Lower leg skin (tissue), 4 donors: ENCODE data around the gene EFCAB6. TPM values are rescaled to one million over a fixed set of nuclear protein-coding genes. Genes with fewer than 3 reads are reported as not detected.

ENCODE experiments used
- DNase-seq, 2 donors: peaks; one replicate each; pipeline ENCODE4 v3.0.0-alpha.2; 2019; ENCODE audit warnings: low spot score in 2 of 2
- H3K4me3 ChIP-seq: fragments of 200-600 bp; sonication (generic); 2 replicates; pipeline ENCODE4 v1.5.1; 2017; ENCODE audit warnings: mild to moderate bottlenecking, low read depth; ENCODE audit not compliant: poor library complexity, severe bottlenecking
- POLR2A ChIP-seq, 2 donors: fragments of 450-650 bp; IDR thresholded peaks; one replicate each; pipeline ENCODE4 v1.6.1; 2016 to 2017; ENCODE audit warnings: antibody characterized with exemption in 2 of 2, mild to moderate bottlenecking in 1 of 2, moderate library complexity in 1 of 2
- WGBS, 2 donors: methylation state at CpG; one replicate each; pipeline ENCODE4 v1.1.5; 2018; 5-methylcytosine and 5-hydroxymethylcytosine counted together
- intact Hi-C: fragments of 100-400 bp; cut with DNase I; formaldehyde crosslinking; loops from one replicate; pipeline ENCODE4 v1.15.0; 2023; ENCODE audit warnings: low total_unique reads
- total RNA-seq, 4 donors: library from RNA; depleted of rRNA; stranded (reverse); fragments of >200 nt; gene quantifications; one replicate each; pipeline ENCODE4 v1.1.0, GENCODE V29; 2016
- TF ChIP-seq, protein P1 (sequence below), 3 donors: fragments of 450-650 bp; IDR thresholded peaks; one replicate each; pipeline ENCODE4 v1.5.1; 2016; ENCODE audit warnings: antibody characterized with exemption in 3 of 3, mild to moderate bottlenecking in 3 of 3, moderate library complexity in 2 of 3

EFCAB6 gene
- total RNA-seq, 4 donors from 2014 or later, result 0.44 to 4.2 (median 1.8) TPM

- 75 to 85% methylated on average over 4 of the region's 4 CpGs for WGBS, 2 donors
- TF ChIP-seq, protein P1, sequence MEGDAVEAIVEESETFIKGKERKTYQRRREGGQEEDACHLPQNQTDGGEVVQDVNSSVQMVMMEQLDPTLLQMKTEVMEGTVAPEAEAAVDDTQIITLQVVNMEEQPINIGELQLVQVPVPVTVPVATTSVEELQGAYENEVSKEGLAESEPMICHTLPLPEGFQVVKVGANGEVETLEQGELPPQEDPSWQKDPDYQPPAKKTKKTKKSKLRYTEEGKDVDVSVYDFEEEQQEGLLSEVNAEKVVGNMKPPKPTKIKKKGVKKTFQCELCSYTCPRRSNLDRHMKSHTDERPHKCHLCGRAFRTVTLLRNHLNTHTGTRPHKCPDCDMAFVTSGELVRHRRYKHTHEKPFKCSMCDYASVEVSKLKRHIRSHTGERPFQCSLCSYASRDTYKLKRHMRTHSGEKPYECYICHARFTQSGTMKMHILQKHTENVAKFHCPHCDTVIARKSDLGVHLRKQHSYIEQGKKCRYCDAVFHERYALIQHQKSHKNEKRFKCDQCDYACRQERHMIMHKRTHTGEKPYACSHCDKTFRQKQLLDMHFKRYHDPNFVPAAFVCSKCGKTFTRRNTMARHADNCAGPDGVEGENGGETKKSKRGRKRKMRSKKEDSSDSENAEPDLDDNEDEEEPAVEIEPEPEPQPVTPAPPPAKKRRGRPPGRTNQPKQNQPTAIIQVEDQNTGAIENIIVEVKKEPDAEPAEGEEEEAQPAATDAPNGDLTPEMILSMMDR (IDR thresholded peaks at IDR 0.05), result no peak
These were observed 69.0 kb downstream of the EFCAB6 start for GRCh38 chr22:43743131-43743530.

DNA sequence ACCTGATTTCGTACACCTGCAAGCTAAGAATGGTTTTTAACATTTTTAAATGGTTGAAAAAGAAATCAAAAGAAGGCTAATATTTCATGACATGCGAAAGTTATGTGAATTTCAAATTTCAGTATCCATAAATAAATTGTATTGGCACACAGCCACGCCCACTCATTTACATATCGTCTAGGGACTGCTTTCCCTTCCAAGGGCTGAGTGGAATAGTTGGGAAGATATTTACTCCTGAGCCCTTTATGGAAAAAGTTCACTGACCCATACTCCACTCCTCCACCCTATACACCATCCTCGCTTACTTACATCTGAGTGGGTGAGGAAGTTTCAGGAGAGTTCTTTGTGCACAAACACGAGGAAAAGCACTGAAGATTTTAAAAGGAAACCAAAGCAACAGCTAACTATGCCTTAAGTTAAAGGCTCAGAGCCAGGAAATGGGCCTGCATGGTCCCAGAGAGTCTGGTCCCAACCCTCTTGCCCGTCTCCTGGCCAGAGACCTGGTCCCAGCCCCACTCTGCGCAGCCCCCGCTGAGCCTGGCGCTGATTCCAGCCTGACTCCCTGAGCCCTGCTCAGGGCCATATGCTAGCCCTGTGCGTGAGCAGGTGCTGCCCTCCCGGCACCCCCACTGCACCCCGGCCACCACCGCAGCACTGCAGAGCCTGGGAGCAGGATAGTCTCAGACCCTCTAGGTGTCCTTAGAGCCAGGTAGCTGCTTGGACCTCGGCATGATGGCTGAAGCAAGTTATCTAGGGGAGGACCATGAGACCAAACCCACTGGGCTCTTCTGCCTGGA lies 69.8 kb downstream of the EFCAB6 start:
- TF ChIP-seq, protein P1 (IDR thresholded peaks at IDR 0.05), result no peak
- no peak for TF ChIP-seq POLR2A (IDR thresholded peaks at IDR 0.05)
- 75 to 87% methylated on average over 15 of the region's 15 CpGs for WGBS, 2 donors
- no peak for DNase-seq
- no peak overlapping the region for H3K4me3 ChIP-seq
- intact Hi-C loops, result no loop called here

More at GRCh38 chr22:43743131-43743530, 69.0 kb downstream of the EFCAB6 start:
- intact Hi-C loops, result no loop called here
- no peak for DNase-seq
- H3K4me3 ChIP-seq, result no peak overlapping the region

DNA sequence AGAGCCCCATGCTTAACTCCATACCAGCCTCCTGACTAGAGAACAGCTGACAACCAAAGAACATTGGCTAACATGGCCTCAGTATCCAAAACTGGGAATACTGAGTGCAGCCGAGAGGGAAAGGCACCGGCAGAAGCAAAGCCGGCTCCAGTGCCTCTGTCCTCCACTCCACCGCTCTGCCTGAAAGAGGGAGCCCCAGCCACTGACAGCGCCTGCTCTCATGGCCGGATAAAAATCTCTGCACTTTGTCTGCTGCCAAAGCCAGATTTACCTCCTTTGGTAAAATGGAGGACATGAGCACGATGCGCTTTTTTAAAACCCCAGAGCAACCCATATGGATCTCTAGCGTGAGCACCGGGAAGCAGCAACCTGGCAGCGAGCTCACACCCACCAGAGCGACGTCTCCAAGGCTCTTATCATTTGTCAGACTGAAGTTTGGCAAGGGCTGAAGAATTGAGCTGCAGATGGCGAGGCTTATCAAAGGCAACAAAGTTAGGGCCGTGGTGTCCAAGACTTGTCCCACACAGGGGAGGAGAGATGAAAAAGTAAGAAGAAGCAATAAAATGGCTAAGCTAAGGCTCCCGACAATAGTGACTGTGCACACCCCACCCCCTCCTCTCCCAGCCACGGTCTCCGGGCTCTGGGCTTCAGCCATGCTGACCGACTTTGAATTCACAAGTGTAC lies 71.4 kb downstream of the EFCAB6 start:
- 85 to 88% methylated on average over 19 of the region's 19 CpGs for WGBS, 2 donors
- intact Hi-C loops, result no loop called here
- no peak for DNase-seq
- H3K4me3 ChIP-seq, result no peak overlapping the region
- TF ChIP-seq POLR2A (IDR thresholded peaks at IDR 0.05), result no peak
- TF ChIP-seq, protein P1 (IDR thresholded peaks at IDR 0.05), result no peak

- no peak overlapping the region for H3K4me3 ChIP-seq
- WGBS, 2 donors, result 61 to 75% methylated on average over 11 of the region's 11 CpGs
- TF ChIP-seq, protein P1 (IDR thresholded peaks at IDR 0.05), result no peak
- no peak for TF ChIP-seq POLR2A (IDR thresholded peaks at IDR 0.05)
- no peak for DNase-seq
- intact Hi-C loops, result no loop called here
These were observed 72.2 kb downstream of the EFCAB6 start for GRCh38 chr22:43739851-43740379.

DNA sequence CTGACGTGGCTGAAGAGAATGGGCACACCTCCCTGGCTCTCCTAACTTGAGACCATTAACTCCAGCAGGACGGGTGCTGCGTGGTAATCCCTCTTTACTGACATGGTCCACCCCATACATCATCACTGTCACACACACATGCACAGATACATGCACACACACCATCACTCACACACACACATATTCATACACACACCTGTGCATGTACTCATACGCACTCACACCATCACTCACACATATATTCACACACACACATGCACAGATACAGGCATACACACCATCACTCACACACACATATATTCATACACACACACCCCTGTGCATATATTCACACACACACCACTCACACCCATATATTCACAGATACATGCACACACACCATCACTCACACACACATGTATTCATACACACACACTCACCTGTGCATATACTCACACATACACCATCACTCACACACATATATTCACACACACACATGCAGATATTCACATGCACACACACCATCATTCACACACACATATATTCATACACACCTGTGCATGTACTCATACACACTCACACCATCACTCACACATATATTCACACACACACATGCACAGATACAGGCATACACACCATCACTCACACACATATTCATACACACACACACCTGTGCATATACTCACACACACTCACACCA lies 74.8 kb downstream of the EFCAB6 start:
- no peak for TF ChIP-seq POLR2A (IDR thresholded peaks at IDR 0.05)
- TF ChIP-seq, protein P1 (IDR thresholded peaks at IDR 0.05), result no peak

More for the DNA sequence above, 74.8 kb downstream of the EFCAB6 start:
- H3K4me3 ChIP-seq, result no peak overlapping the region
- intact Hi-C loops, result no loop called here
- 88 to 95% methylated on average over 4 of the region's 4 CpGs for WGBS, 2 donors
- no peak for DNase-seq
